ENCODE measurements around the gene VPS13D. TPM values are rescaled to one million over a fixed set of nuclear protein-coding genes. Genes with fewer than 3 reads are reported as not detected.

The VPS13D gene
- polyA plus RNA-seq, 1 of the 3 experiments (the other 2 are of a cell fraction), result 15.0 TPM

DNA sequence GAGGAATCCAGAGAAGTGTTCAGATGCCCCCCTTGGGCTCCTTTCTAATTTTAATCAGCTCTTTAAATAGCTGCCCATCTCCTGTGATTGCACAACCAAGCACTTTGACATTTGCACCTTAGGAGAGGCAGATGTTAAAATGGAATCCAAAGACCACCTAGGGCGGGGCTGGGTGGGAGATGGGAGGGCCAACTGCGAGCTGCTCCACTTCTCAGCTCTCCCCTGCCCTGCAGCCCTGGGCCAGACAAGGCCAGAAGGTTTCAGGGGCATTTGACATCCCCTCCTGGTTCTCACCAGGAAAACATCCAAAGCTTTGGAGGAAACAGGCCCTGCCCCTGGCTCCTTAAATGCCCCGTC is 281.3 kb downstream of the VPS13D start (continued):
- no peak for TF ChIP-seq FOXM1 (IDR thresholded peaks at IDR 0.05; ENCODE audit: low read depth)

DNA sequence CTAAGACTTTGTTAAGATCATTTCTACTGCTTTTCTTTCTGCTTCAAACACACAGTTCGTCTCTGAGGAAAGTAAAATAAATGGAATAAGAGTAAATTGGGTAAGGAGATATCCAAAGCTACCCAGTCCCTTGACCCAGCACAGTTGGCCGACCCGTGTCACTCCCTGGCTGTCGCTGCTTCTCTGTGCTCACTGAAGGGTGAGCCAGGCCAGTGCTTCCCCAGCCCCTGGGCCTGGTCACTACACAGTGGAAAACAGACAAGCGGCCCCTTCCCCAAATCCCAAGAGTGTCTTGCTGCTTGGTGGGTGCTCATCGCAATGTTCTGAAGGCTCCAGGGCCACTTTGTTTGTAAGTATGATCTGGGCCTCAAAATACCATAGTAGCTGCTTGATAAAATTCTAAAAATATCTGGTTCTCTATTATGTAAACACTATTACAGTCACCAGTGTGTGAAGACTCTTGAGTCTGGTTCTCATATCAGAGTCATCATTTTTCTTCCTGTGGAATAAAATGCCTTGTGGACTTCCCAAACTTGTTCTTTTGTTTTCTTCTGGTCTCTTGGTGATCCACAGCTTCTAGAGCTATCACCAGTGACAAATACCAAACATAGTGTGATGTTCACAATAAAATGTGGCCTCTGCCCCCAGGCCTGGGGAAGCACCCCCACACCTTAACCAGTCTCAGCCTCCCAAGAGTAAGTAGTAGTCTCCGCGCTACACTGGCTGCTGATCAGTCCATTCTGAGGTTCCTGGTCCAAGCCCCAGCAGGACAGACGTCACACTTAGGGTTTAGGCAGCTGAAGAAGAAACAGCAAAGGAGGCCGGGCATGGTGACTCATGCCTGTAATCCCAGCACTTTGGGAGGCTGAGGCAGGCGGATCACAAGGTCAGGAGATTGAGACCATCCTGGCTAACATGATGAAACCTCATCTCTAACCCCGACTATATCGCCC is 282.0 kb downstream of the VPS13D start:
- Histone ChIP-seq H3K4me3 (ENCODE audit: low read depth in 2 of 2, low read length in 1 of 2) (no peak overlapping the region), H3K4me2 (no peak overlapping the region), H3F3A (replicated peaks; ENCODE audit: insufficient read depth) (peaks cover 4% of the 10 kb centered on the region), H4K20me1 (ENCODE audit: insufficient read depth) (no peaks in the 10 kb centered on the region), H3K36me3 (replicated peaks in 1 of 2; ENCODE audit: control insufficient read depth in 1 of 2, insufficient read depth in 2 of 2, low read length in 1 of 2) (peaks cover 4 to 10% of the 10 kb centered on the region in 2 experiments), H3K9me2 (no peaks in the 10 kb centered on the region), H3K27ac (ENCODE audit: low read depth in 2 of 2, low read length in 1 of 2) (no peak overlapping the region), H3K9ac (no peak overlapping the region), H3K4me1 (ENCODE audit: control insufficient read depth in 1 of 2, insufficient read depth in 2 of 2, low read depth in 1 of 2, low read length in 1 of 2) (peaks cover 0 to 7% of the 10 kb centered on the region in 2 experiments; a peak in 1 of 4 replicates), H3K79me2 (ENCODE audit: insufficient read depth) (no peaks in the 10 kb centered on the region), H3K27me3 (ENCODE audit: insufficient read depth) (no peaks in the 10 kb centered on the region), H3K9me3 (no peaks in the 10 kb centered on the region), H2AFZ (ENCODE audit: low read depth) (no peak overlapping the region)
- POLR2A ChIA-PET, result no interaction called here
- CTCF ChIA-PET, result interaction anchor here (1.1 kb wide), 1 partner anchor 147 kb away, joined by 3 read pairs; no protein-coding TSS in a partner anchor
- whole genome bisulfite sequencing (ENCODE audit: low lambda C conversion rate), result 93% methylated on average over 13 of the region's 13 CpGs
- DNase-seq, result no peak
- TF ChIP-seq ELF1 (IDR thresholded peaks at IDR 0.05), result no peak

DNA sequence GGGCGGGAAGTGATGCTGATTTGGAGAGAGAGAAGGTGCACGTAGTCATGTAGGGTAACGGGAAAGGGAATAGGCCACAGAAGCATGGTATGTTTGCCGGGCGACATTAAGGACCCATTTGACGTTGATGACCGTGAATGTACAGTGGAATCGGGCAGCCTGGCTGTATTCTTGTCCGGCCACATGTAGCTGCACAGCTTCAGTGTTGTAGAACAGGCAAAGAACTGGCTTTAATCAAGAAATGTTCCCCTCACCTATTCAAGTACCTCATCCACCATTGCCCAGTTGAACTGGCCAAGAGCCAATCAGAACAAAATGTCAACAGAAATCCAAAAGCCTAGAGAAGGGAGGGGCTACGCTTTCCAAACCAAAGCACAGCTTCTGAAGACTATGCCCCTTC is 283.4 kb downstream of the VPS13D start:
- TF ChIP-seq RXRA (IDR thresholded peaks at IDR 0.05; ENCODE audit: borderline replicate concordance, low read depth), result no peak
- ChIA-PET CTCF (no interaction called here), POLR2A (no interaction called here)
- Histone ChIP-seq H3K79me2 (ENCODE audit: insufficient read depth) (no peaks in the 10 kb centered on the region), H3K4me1 (ENCODE audit: control insufficient read depth in 1 of 2, insufficient read depth in 2 of 2, low read depth in 1 of 2, low read length in 1 of 2) (no peaks in the 10 kb centered on the region; a peak in 1 of 4 replicates), H3K27ac (ENCODE audit: low read depth in 2 of 2, low read length in 1 of 2) (no peak overlapping the region), H3K9ac (no peak overlapping the region), H3K36me3 (replicated peaks in 1 of 2; ENCODE audit: control insufficient read depth in 1 of 2, insufficient read depth in 2 of 2, low read length in 1 of 2) (peaks cover 0 to 4% of the 10 kb centered on the region in 2 experiments), H3K27me3 (ENCODE audit: insufficient read depth) (no peaks in the 10 kb centered on the region), H2AFZ (ENCODE audit: low read depth) (no peak overlapping the region), H3K9me2 (no peaks in the 10 kb centered on the region), H3K9me3 (no peaks in the 10 kb centered on the region), H3K4me2 (no peak overlapping the region), H3F3A (replicated peaks; ENCODE audit: insufficient read depth) (peaks cover 4% of the 10 kb centered on the region), H4K20me1 (ENCODE audit: insufficient read depth) (no peaks in the 10 kb centered on the region), H3K4me3 (ENCODE audit: low read depth in 2 of 2, low read length in 1 of 2) (no peak overlapping the region)
- WGBS (ENCODE audit: low lambda C conversion rate), result 96% methylated on average over 9 of the region's 10 CpGs
- DNase-seq, result no peak

DNA sequence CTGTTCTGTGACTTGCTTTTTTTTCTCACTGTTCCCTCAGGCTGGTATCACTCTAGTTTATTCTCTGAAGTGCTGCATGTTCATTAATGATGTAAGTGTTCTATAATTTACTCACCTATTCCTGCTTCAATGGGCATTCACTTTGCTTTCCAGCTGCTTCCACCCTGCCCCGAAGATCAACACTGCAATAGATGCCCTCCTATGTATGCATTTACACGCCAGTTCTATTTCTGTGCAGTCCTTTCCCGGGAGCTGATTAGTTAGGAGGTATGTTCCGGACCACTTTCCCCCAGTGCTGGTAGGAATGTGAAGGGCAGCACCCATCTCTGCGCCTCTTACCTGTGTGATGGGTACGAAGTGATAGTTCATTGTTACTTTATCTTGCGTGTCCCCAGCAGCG is 284.8 kb downstream of the VPS13D start:
- no peak for TF ChIP-seq MEF2A (IDR thresholded peaks at IDR 0.05; ENCODE audit: borderline replicate concordance, low read depth)
- TF ChIP-seq, protein P1, sequence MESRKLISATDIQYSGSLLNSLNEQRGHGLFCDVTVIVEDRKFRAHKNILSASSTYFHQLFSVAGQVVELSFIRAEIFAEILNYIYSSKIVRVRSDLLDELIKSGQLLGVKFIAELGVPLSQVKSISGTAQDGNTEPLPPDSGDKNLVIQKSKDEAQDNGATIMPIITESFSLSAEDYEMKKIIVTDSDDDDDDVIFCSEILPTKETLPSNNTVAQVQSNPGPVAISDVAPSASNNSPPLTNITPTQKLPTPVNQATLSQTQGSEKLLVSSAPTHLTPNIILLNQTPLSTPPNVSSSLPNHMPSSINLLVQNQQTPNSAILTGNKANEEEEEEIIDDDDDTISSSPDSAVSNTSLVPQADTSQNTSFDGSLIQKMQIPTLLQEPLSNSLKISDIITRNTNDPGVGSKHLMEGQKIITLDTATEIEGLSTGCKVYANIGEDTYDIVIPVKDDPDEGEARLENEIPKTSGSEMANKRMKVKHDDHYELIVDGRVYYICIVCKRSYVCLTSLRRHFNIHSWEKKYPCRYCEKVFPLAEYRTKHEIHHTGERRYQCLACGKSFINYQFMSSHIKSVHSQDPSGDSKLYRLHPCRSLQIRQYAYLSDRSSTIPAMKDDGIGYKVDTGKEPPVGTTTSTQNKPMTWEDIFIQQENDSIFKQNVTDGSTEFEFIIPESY (IDR thresholded peaks at IDR 0.05; ENCODE audit: borderline replicate concordance, low read depth), result no peak
- TF ChIP-seq EP300 (IDR thresholded peaks at IDR 0.05; ENCODE audit: borderline replicate concordance in 1 of 2, low read depth in 1 of 2, low read length in 1 of 2), result no peak
- Histone ChIP-seq H3K4me3 (ENCODE audit: low read depth in 2 of 2, low read length in 1 of 2) (no peak overlapping the region), H3K4me2 (no peak overlapping the region), H3K4me1 (ENCODE audit: control insufficient read depth in 1 of 2, insufficient read depth in 2 of 2, low read depth in 1 of 2, low read length in 1 of 2) (peaks cover 0 to 2% of the 10 kb centered on the region in 2 experiments; a peak in 1 of 4 replicates), H3K79me2 (ENCODE audit: insufficient read depth) (no peaks in the 10 kb centered on the region), H3K9me2 (no peaks in the 10 kb centered on the region), H2AFZ (ENCODE audit: low read depth) (no peak overlapping the region), H3K36me3 (replicated peaks in 1 of 2; ENCODE audit: control insufficient read depth in 1 of 2, insufficient read depth in 2 of 2, low read length in 1 of 2) (peaks cover 0 to 4% of the 10 kb centered on the region in 2 experiments), H4K20me1 (ENCODE audit: insufficient read depth) (no peaks in the 10 kb centered on the region), H3K9ac (no peak overlapping the region), H3K9me3 (no peaks in the 10 kb centered on the region), H3K27ac (ENCODE audit: low read depth in 2 of 2, low read length in 1 of 2) (no peak overlapping the region), H3K27me3 (ENCODE audit: insufficient read depth) (no peaks in the 10 kb centered on the region), H3F3A (replicated peaks; ENCODE audit: insufficient read depth) (peaks cover 4% of the 10 kb centered on the region)
- CTCF ChIA-PET, result no interaction called here
- no peak for DNase-seq
- POLR2A ChIA-PET, result no interaction called here
- WGBS (ENCODE audit: low lambda C conversion rate), result 94% methylated on average over 8 of the region's 8 CpGs

Data from SK-N-SH (cell line).